Raji (cell line): Measurements from ENCODE around the gene NHS.

Experiments used
- POLR2A ChIP-seq: IDR thresholded peaks from 2 replicates; pipeline ENCODE4 v1.6.1; 2011; ENCODE audit warnings: low read depth, low read length, control low read depth; ENCODE audit not compliant: insufficient read depth

The NHS gene

GRCh38 chrX:17705211-17705610 lies 330.2 kb downstream of the NHS start:
- no peak for TF ChIP-seq POLR2A

- TF ChIP-seq POLR2A: no peak
Measured at GRCh38 chrX:17706676-17707075, 331.7 kb downstream of the NHS start.

GRCh38 chrX:17707731-17708130 lies 332.7 kb downstream of the NHS start:
- TF ChIP-seq POLR2A: no peak

GRCh38 chrX:17710871-17711301 lies 335.9 kb downstream of the NHS start:
- no peak for TF ChIP-seq POLR2A

DNA sequence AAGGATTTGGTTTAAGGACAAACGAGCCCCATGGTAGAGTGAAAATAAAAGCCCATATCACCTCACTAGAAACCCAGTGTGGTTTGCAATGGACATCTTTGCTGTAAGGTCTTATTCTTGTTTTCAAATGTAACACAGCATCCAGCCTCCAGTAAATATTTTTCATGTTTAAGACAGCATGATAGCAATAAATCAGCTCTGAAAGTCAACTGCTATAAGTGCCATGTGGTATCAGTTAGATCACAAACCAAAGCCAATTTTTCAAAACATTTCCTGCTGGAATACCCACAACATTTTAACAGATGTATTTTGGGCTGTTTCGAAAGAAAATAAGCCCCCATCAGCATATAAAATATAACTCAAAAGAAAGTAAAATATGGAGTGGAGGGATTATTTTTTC lies 338.3 kb downstream of the NHS start:
- TF ChIP-seq POLR2A: no peak

DNA sequence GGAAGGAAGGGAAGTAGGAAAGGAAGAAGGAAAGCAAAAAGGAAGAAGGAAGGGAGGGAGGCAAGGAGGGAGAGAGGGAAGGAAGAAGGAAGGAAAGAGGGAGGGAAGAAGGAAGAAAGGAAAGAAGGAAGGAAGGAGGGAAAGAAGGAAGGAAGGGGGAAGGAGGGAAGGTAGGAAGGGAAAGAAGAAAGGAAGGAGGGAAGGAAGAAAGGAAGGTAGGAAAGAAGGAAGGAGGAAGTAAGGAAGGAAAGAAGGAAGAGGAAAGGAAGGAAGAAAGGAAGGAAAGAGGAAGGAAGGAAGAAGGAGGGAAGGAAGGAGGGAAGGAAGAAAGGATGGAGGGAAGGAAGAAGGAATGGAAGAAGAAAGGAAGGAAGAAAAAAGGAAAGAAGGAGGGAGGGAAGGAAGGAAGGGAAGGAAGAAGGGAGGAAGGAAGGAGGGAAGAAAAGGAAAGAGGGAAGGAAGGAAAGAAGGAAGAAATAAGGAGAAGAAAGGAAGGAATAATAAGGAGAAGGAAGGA lies 343.7 kb downstream of the NHS start:
- TF ChIP-seq POLR2A: no peak

DNA sequence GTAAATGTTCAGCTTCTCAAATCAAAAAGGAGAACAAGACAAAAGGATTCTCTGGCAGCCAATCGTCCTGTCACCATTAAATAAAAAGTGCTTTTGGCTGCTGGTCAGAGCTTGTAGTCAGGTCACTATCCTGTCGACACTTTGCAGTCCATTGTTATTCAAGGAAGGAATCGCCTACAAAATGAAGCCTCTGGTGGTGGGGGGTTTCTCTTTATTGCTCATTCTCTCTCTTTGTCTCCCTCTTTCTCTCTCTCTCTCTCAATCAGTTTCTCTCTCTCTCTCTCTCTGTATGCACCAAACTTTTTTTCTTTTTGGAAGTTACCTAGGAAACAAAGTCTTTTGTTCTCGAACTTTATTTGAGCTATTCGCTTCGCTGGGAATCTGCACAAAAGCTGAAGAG lies 344.7 kb downstream of the NHS start:
- no peak for TF ChIP-seq POLR2A

GRCh38 chrX:17721715-17722114 lies 346.7 kb downstream of the NHS start:
- TF ChIP-seq POLR2A: no peak

DNA sequence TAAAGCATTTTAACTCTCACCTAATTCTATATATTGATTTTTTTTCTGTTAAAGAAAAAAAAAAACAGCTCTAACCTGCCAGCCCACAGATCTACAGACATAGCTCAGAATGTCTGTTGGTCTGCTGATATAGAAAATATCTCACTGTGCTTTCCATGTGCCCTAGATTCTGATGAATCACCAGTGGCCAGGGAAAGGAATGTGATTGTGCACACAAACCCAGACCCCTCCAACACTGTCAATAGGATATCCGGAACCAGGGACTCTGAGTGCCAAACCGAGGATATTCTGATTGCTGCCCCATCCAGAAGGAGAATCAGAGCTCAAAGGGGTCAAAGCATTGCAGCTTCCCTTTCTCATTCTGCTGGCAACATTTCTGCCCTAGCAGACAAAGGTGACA lies 350.2 kb downstream of the NHS start:
- no peak for TF ChIP-seq POLR2A

- TF ChIP-seq POLR2A: no peak
Measured at GRCh38 chrX:17732138-17732783, 357.3 kb downstream of the NHS start.

GRCh38 chrX:17735406-17735805 lies 360.4 kb downstream of the NHS start:
- no peak for TF ChIP-seq POLR2A

- no peak for TF ChIP-seq POLR2A
Measured at GRCh38 chrX:17736478-17736855, 361.5 kb downstream of the NHS start.

GRCh38 chrX:17736856-17737709 lies 362.1 kb downstream of the NHS start, which contains the start of gene SCML1:
TSS of gene SCML1 (plus strand) at chrX:17737493. CDS start at chrX:17744187, 6,694 bp downstream.
- TF ChIP-seq POLR2A: no peak

GRCh38 chrX:17737710-17737985 lies 362.6 kb downstream of the NHS start:
- TF ChIP-seq POLR2A: no peak

DNA sequence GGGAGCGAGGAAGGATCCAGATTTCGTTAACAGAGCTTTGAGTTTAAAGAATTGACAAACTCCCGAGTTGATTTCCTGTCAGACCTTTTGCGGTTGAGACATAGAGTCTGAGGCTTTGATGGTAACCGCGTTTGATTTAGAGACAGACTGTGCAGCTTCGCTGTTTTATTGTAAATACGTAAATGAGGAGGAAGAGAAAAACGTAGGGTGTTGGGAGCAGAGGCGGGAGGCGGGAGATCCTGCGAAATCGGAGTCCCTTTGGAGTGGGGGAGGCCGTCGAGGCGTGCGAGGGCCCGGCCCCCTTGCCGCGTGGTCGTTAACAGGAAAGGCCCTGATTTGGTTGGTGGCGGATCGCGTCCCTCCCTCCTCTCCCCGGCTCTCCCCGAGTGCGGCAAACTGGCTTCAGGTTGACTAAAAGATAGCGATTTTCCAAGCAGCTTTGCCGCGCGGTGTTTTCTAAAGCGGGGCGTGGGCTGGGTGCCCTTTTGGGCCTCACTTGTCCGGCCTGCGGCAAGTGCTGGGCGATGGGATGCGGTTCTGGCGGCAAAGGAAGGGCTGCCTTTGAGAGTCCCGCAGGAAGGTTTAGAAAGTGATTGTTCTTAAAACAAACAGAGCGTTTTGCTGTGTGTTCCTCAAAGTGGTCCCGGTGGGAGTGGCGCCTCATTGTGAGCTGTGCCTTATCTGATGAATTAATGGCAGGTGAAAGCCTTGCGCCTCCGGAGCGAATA lies 363.1 kb downstream of the NHS start:
- TF ChIP-seq POLR2A: no peak

DNA sequence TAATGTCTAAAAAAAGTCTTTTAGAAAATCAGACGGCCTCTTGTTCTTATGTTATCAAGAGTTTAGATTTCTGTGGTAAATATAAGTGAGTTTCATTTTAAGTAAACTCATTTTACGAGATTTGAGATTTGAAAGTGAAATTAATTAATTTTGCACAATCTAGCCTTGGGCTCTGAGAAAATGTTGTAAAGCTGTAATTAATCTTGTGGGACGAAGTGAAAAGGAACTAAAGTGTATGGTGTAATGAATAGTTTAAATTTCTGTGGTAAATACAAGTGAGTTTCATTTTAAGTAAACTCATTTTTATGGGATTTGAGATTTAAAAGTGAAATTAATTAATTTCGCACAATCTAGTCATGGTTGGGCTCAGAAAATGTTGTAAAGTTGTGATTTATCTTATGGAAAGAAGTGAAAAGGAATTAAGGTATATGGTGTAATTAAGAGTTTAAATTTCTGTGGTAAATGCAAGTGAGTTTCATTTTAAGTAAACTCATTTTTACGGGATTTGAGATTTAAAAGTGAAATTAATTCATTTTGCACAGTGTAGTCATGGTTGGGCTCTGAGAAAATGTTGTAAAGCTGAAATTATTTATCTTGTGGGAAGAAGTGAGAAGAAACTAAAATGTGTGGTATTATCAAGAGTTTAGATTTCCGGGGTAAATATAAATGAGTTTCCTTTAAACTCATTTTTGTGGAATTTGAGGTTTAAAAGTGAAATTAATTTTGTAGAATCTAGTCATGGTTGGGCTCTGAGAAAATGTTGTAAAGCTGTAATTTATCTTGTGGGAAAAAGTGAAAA lies 363.9 kb downstream of the NHS start:
- no peak for TF ChIP-seq POLR2A
